ENCODE data around the gene MSI2.

The MSI2 gene

GRCh38 chr17:57412520-57413096, 156.3 kb downstream of the MSI2 start:
- H3K27ac ChIP-seq (ENCODE audit: low read depth, low read length) = no peak overlapping the region
- H3K4me3 ChIP-seq (ENCODE audit: low read length) = no peak overlapping the region
- peaks cover 27% of the 10 kb centered on the region for H3K4me1 ChIP-seq (ENCODE audit: control insufficient read depth, low read length)
- TF ChIP-seq EZH2phosphoT487 (IDR thresholded peaks at IDR 0.05; ENCODE audit: borderline replicate concordance, low read length) (no peak), CTCF (IDR thresholded peaks at IDR 0.05; ENCODE audit: low read depth, low read length, poor library complexity, severe bottlenecking) (no peak)
- no peaks in the 10 kb centered on the region for H3K27me3 ChIP-seq (ENCODE audit: control insufficient read depth, low read length)
- H3F3A ChIP-seq (ENCODE audit: control insufficient read depth, insufficient read depth) = no peaks in the 10 kb centered on the region
- H3K9me2 ChIP-seq (replicated peaks; ENCODE audit: control insufficient read depth, low read length) = no peaks in the 10 kb centered on the region
- peaks cover 73% of the 10 kb centered on the region for H3K79me2 ChIP-seq (ENCODE audit: control insufficient read depth, low read length)
- no peaks in the 10 kb centered on the region for H4K20me1 ChIP-seq (ENCODE audit: control insufficient read depth, insufficient read depth, low read depth, low read length)
- no peak overlapping the region for H3K4me2 ChIP-seq (ENCODE audit: low read length)
- peaks cover 8% of the 10 kb centered on the region; the same call in 1 of the 2 replicates for H3K36me3 ChIP-seq (ENCODE audit: control insufficient read depth, low read length)
- no peaks in the 10 kb centered on the region for H3K9me3 ChIP-seq (ENCODE audit: control insufficient read depth, insufficient read depth, low read length)

GRCh38 chr17:57413848-57414651, 157.7 kb downstream of the MSI2 start:
- peaks cover 68% of the 10 kb centered on the region for H3K79me2 ChIP-seq (ENCODE audit: control insufficient read depth, low read length)
- H3F3A ChIP-seq (ENCODE audit: control insufficient read depth, insufficient read depth) = no peaks in the 10 kb centered on the region
- H3K4me2 ChIP-seq (ENCODE audit: low read length) = no peak overlapping the region
- peaks cover 30% of the 10 kb centered on the region for H3K4me1 ChIP-seq (ENCODE audit: control insufficient read depth, low read length)
- no peaks in the 10 kb centered on the region for H3K27me3 ChIP-seq (ENCODE audit: control insufficient read depth, low read length)
- no peaks in the 10 kb centered on the region for H3K9me3 ChIP-seq (ENCODE audit: control insufficient read depth, insufficient read depth, low read length)
- H4K20me1 ChIP-seq (ENCODE audit: control insufficient read depth, insufficient read depth, low read depth, low read length) = no peaks in the 10 kb centered on the region
- TF ChIP-seq EZH2phosphoT487 (IDR thresholded peaks at IDR 0.05; ENCODE audit: borderline replicate concordance, low read length) (no peak), CTCF (IDR thresholded peaks at IDR 0.05; ENCODE audit: low read depth, low read length, poor library complexity, severe bottlenecking) (no peak)
- no peak overlapping the region for H3K4me3 ChIP-seq (ENCODE audit: low read length)
- H3K36me3 ChIP-seq (ENCODE audit: control insufficient read depth, low read length) = peaks cover 8% of the 10 kb centered on the region; the same call in 1 of the 2 replicates
- no peaks in the 10 kb centered on the region for H3K9me2 ChIP-seq (replicated peaks; ENCODE audit: control insufficient read depth, low read length)
- H3K27ac ChIP-seq (ENCODE audit: low read depth, low read length) = no peak overlapping the region

GRCh38 chr17:57415751-57416207, 159.5 kb downstream of the MSI2 start:
- Histone ChIP-seq H3K27ac (ENCODE audit: low read depth, low read length) (no peak overlapping the region), H3K4me2 (ENCODE audit: low read length) (no peak overlapping the region), H3K4me1 (ENCODE audit: control insufficient read depth, low read length) (peaks cover 30% of the 10 kb centered on the region), H3K9me3 (ENCODE audit: control insufficient read depth, insufficient read depth, low read length) (no peaks in the 10 kb centered on the region), H3K9me2 (replicated peaks; ENCODE audit: control insufficient read depth, low read length) (no peaks in the 10 kb centered on the region), H3K4me3 (ENCODE audit: low read length) (no peak overlapping the region), H4K20me1 (ENCODE audit: control insufficient read depth, insufficient read depth, low read depth, low read length) (no peaks in the 10 kb centered on the region), H3F3A (ENCODE audit: control insufficient read depth, insufficient read depth) (no peaks in the 10 kb centered on the region), H3K79me2 (ENCODE audit: control insufficient read depth, low read length) (peaks cover 69% of the 10 kb centered on the region), H3K36me3 (ENCODE audit: control insufficient read depth, low read length) (peaks cover 8% of the 10 kb centered on the region; the same call in 1 of the 2 replicates), H3K27me3 (ENCODE audit: control insufficient read depth, low read length) (no peaks in the 10 kb centered on the region)
- TF ChIP-seq EZH2phosphoT487 (IDR thresholded peaks at IDR 0.05; ENCODE audit: borderline replicate concordance, low read length) (no peak), CTCF (IDR thresholded peaks at IDR 0.05; ENCODE audit: low read depth, low read length, poor library complexity, severe bottlenecking) (no peak)

Data from DOHH2 (cell line).